Activated CD4-positive, alpha-beta T cell treated with anti-CD3 and anti-CD28 coated beads, Interleukin-2, Interleukin-6, amounts not matched to agents 100 ng/mL and 50 ng/mL, durations not matched to agents 16 hours and 8 hours (primary cell): ENCODE measurements around the gene GCAT.

Experiments
- DNase-seq: peaks from one replicate; pipeline ENCODE4 v3.0.0-alpha.2; 2020

Gene GCAT

GRCh38 chr22:37807410-37808293 is at the start of gene GCAT:
TSS of gene GCAT (plus strand) at chr22:37807934. CDS start at chr22:37807968, 34 bp downstream.
- DNase-seq = peak; percentile 97

- DNase-seq = no peak
These were observed 49.0 kb upstream of the GCAT start for GRCh38 chr22:37758694-37759093.

GRCh38 chr22:37759281-37759680 is 48.5 kb upstream of the GCAT start:
- no peak for DNase-seq

- DNase-seq = no peak
These were observed 47.6 kb upstream of the GCAT start for GRCh38 chr22:37760152-37760551.

- DNase-seq = no peak
These were observed 45.3 kb upstream of the GCAT start for GRCh38 chr22:37762389-37762836.

- no peak for DNase-seq
These were observed 44.7 kb upstream of the GCAT start for GRCh38 chr22:37763012-37763411.

- DNase-seq = no peak
These were observed 44.1 kb upstream of the GCAT start for GRCh38 chr22:37763652-37764051.

GRCh38 chr22:37764622-37765021 is 43.1 kb upstream of the GCAT start:
- no peak for DNase-seq

- no peak for DNase-seq
These were observed 42.2 kb upstream of the GCAT start for GRCh38 chr22:37765498-37765897.

- no peak for DNase-seq
These were observed 41.7 kb upstream of the GCAT start for GRCh38 chr22:37765953-37766576.

GRCh38 chr22:37768273-37768672 is 39.5 kb upstream of the GCAT start:
- no peak for DNase-seq

GRCh38 chr22:37769056-37769455 is 38.7 kb upstream of the GCAT start:
- DNase-seq = no peak

GRCh38 chr22:37771081-37771480 is 36.7 kb upstream of the GCAT start:
- DNase-seq = no peak

GRCh38 chr22:37771702-37772427 is 35.9 kb upstream of the GCAT start:
- DNase-seq = no peak

GRCh38 chr22:37774728-37775127 is 33.0 kb upstream of the GCAT start:
- no peak for DNase-seq

- DNase-seq = no peak
These were observed 31.7 kb upstream of the GCAT start for GRCh38 chr22:37775785-37776638.

GRCh38 chr22:37776639-37777005 is 31.1 kb upstream of the GCAT start:
- no peak for DNase-seq

GRCh38 chr22:37777122-37777687 is 30.5 kb upstream of the GCAT start:
- DNase-seq = no peak

GRCh38 chr22:37778370-37779009 is 29.2 kb upstream of the GCAT start:
- no peak for DNase-seq

GRCh38 chr22:37781434-37782059 is 26.2 kb upstream of the GCAT start:
- no peak for DNase-seq
